Mucosa of stomach (tissue), 1 donor: ENCODE measurements around the gene MRPL10.
"Not testable (repeated sequence)": the region's sequence is repeated elsewhere in the genome, so short reads cannot be mapped to it uniquely, and the experiment has no call there.

Experiments
- H3K27me3 ChIP-seq: one replicate; pipeline ENCODE4 v1.7.0; 2013; ENCODE audit warnings: mild to moderate bottlenecking, low read length; ENCODE audit not compliant: control insufficient read depth, insufficient read depth
- H3K36me3 ChIP-seq: one replicate; pipeline ENCODE4 v1.7.0; 2013; ENCODE audit warnings: low read length; ENCODE audit not compliant: control insufficient read depth, insufficient read depth
- H3K4me1 ChIP-seq: one replicate; pipeline ENCODE4 v1.7.0; 2013; ENCODE audit warnings: mild to moderate bottlenecking, low read length; ENCODE audit not compliant: control insufficient read depth, insufficient read depth
- H3K4me3 ChIP-seq: one replicate; pipeline ENCODE4 v1.7.0; 2013; ENCODE audit warnings: low read length
- H3K9ac ChIP-seq: one replicate; pipeline ENCODE4 v1.7.0; 2013; ENCODE audit warnings: mild to moderate bottlenecking, low read length, moderate library complexity
- H3K9me3 ChIP-seq: one replicate; pipeline ENCODE4 v1.7.0; 2013; ENCODE audit warnings: mild to moderate bottlenecking, low read length, moderate library complexity; ENCODE audit not compliant: control insufficient read depth
- donor health status: Pancreatic carcinoma.

Gene MRPL10

DNA sequence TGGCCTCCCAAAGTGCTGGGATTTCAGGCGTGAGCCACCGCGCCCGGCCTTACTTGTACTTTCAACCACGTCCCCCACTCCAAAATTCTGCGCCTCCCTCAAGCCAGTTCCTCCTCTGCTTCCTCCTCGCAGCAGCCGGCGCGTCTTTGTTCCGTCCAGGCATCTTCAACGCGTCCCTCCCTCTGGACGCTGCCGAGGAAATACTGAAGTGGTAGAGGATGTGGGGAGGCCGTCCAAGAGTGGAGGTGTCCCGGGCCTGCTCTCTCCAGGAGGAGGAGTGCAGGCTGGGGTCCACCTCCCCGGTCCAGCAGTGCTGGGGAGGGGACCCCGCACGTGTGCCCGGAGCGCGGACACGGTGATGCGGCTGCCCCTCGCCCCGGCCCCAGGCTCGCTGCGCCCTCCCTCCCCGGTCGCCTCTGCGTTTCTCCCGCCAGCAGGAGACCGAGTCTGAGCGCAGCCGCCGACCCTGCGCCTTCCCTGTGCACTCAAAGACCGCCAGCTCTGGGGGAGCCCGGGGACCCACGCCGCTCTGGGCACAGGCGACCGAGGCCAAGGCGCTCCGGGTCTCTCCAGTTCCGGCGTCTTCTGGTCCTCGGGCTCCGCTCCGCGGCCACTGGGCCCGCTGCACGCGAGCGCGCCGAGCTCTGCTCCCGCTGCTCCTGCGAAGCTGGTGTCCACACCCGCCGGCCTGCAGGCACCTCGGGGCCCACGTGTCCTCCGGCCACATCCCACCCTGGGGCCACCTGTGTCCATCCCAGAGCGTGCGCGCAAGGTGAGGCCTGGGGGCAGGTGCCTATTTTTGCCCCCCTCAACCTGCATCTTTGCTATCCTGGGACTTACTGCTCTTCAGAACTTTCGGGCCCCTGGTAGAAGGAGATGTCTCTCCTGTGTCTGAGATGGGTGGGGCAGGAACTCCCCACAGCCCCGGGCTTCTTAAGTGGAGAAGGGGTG, 41.5 kb downstream of the MRPL10 start:
- Histone ChIP-seq H3K36me3 (no peaks in the 10 kb centered on the region), H3K4me1 (no peaks in the 10 kb centered on the region), H3K4me3 (no peak overlapping the region), H3K9ac (no peak overlapping the region), H3K27me3 (peaks cover 48% of the 10 kb centered on the region), H3K9me3 (no peaks in the 10 kb centered on the region)

DNA sequence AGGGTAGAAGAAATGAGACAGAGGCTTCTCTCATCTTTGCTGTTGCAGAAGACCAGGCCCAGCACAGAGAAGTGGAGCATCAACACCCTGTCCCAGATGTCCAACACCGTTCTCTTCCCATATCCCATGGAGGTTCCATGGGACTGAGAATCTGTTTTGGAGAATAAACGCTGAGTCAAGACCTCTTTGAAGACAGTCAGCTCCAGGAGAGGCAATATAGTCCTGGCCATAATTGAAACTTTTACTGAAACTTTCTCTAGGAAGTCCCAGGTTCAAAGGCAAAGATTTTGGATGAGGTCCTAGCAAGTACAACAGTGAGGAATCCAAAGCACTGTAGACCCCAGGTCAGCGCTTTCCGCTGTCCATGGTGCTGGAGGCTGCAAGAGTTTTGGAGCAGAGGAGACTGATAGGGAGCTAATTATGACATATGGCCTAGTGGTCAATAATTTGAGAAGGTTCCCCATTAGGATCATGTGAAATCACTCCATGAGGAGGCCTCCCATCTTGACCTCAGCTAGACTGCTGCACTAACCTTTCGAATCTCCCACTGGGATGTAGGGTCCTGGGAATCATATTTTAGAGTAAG, 45.7 kb downstream of the MRPL10 start:
- Histone ChIP-seq H3K9ac (no peak overlapping the region), H3K36me3 (no peaks in the 10 kb centered on the region), H3K4me1 (no peaks in the 10 kb centered on the region), H3K4me3 (no peak overlapping the region), H3K27me3 (peaks cover 21% of the 10 kb centered on the region), H3K9me3 (no peaks in the 10 kb centered on the region)

DNA sequence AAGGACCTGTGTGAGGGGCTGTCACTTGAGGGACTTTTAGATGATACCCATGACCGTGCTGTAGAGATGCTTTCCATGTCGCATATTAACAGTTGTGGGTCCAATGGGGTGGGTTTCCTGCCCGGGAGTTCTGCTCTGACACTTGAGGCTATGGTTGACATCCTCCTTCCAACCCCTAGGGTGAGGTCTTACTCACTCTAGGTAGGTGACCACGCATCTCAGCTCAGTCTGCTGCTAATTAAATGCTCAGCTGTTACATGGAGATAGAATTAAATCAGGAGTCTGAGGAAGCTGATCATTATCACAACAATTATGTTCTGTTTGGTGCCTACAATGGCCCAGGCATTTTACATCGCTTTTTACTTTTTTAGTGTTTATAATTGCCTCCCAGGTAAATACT, 49.9 kb downstream of the MRPL10 start:
- Histone ChIP-seq H3K4me3 (no peak overlapping the region), H3K9me3 (no peaks in the 10 kb centered on the region), H3K27me3 (peaks cover 23% of the 10 kb centered on the region), H3K9ac (no peak overlapping the region), H3K36me3 (no peaks in the 10 kb centered on the region), H3K4me1 (no peaks in the 10 kb centered on the region)

DNA sequence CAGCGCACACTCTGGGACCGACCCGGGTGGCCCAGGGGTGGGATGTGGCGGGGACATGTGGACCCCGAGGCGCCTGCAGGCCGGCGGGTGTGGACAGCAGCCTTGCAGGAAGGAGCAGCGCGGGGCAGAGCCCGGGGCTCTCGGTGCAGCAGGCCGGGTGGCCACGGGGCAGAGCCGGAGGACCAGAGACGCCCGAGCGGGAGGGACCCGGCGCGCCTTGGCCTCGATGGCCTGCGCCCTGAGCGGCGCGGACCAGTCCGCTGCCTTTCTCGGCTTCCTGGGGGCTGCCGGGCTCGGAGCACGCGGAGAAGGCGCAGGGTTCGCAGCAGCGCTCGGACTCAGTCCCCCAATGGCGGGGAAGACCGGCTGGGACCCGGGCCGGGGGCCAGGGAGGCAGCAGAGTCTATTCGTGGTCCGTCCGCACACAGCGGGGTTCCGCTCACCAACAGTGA, 53.1 kb downstream of the MRPL10 start:
- Histone ChIP-seq H3K9me3 (no peaks in the 10 kb centered on the region), H3K27me3 (peaks cover 33% of the 10 kb centered on the region), H3K4me1 (no peaks in the 10 kb centered on the region), H3K4me3 (no peak overlapping the region), H3K9ac (no peak overlapping the region), H3K36me3 (no peaks in the 10 kb centered on the region)

DNA sequence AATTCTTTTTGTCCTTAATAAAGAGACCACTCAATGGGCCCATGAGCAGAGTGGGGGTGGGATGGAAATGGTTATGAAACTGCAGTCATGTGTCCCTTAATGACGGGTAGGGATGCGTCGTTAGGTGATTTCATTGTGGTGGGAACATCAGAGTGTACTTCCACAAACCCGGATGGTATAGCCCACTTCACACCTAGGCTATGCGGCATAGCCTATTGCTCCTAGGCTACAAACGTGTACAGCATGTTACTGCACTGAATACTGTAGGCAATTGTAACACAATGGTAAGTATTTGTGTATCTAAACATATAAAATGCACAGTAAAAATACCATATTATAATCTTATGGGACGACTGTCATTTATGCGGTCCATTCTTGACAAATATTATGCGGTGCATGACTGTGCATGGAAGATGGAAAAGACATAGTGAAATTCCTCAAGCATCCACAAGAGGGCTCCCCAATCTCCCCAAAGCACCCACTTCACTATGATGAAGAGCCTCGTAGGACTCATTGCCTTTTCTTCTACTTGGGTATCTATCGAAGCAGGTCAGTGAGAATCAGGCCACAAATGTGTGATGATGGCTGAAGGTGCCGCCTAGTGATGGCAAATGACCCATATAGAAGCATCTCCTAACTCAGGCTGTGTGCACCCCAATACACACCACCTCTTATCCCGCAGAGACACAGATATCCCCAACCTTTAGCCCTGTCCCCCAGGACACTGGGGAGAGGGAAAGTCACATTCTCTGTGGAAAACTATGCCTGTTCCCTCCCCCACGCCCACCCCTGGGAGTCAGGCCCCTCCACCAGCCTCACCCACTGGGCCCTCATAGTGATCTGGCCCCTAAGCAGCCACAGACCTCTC, 54.8 kb downstream of the MRPL10 start:
- no peaks in the 10 kb centered on the region for H3K9me3 ChIP-seq
- no peaks in the 10 kb centered on the region for H3K4me1 ChIP-seq
- no peak overlapping the region for H3K9ac ChIP-seq
- peaks cover 33% of the 10 kb centered on the region for H3K27me3 ChIP-seq
- H3K4me3 ChIP-seq, result no peak overlapping the region
- no peaks in the 10 kb centered on the region for H3K36me3 ChIP-seq

DNA sequence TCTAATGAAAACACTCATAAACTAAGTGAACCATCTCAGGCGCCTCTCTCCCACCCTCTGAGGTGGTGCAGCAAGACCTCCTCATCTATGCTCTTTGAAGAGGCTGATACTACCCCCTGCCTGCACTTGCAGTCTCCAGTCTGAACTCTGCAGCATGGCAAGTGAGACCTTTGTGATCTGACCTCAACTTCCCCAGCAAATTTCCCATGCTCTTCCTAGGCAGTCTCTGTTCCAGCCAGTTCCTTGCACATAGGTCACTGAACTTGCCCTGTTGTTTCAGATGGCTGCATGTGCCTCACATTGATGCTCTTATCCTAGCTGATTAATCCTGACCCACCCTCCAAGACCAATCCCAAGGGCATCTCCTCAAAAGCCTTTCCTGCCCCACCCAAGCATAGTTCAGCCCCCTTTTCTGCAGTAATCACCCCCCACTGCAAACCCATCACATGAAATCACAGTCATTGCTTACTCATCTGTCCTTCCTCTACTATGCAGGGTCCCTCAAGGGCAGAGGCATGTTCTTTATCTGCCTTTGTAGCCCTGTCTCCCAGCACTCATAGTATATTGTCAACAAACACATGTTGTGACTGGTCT, 56.3 kb downstream of the MRPL10 start:
- no peaks in the 10 kb centered on the region for H3K9me3 ChIP-seq
- H3K4me1 ChIP-seq, result no peaks in the 10 kb centered on the region
- H3K36me3 ChIP-seq, result no peaks in the 10 kb centered on the region
- peaks cover 29% of the 10 kb centered on the region for H3K27me3 ChIP-seq
- no peak overlapping the region for H3K9ac ChIP-seq
- no peak overlapping the region for H3K4me3 ChIP-seq

DNA sequence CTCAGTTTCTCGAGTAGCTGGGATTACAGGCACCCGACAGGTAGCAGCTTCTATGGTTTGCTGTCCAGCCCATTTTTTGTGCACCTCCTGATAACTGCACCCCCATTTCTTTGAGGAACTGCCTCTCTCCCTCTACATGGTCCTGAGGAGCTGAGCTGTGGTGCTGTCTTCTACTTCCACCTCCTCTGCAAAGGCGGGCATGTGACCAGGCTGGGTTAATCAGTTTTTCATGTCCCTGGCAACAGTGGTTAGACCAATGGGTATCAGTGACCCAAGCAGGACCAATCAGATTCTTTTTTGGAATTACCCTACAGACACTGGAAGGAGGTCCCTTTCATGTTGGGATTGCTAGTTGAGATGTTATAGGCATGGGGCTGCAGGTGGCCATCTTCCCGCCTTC, 57.0 kb downstream of the MRPL10 start:
- no peaks in the 10 kb centered on the region for H3K4me1 ChIP-seq
- no peak overlapping the region for H3K9ac ChIP-seq
- peaks cover 29% of the 10 kb centered on the region for H3K27me3 ChIP-seq
- H3K4me3 ChIP-seq, result no peak overlapping the region
- H3K36me3 ChIP-seq, result no peaks in the 10 kb centered on the region
- no peaks in the 10 kb centered on the region for H3K9me3 ChIP-seq

DNA sequence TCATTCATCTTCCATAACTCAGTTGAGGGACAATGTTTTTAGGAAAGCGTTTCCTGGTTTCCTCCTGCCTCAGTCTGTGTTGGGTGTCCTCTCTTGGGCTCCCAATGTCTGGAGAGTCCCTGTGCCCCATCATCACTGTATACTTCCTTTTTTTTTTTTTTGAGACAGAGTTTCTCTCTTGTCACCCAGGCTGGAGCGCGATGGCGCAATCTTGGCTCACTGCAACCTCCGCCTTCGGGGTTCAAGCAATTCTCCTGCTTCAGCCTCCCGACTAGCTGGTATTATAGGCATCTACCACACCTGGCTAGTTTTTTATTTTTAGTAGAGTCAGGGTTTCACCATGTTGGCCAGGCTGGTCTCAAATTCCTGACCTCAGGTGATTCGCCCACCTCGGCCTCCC, 57.7 kb downstream of the MRPL10 start:
- H3K4me1 ChIP-seq, H3K9ac ChIP-seq, H3K9me3 ChIP-seq, H3K4me3 ChIP-seq, H3K36me3 ChIP-seq: not testable (repeated sequence)
- peaks cover 29% of the 10 kb centered on the region for H3K27me3 ChIP-seq
